AG04450 (cell line): ENCODE measurements around the gene ZDHHC11. TPM values are rescaled to one million over a fixed set of nuclear protein-coding genes. Genes with fewer than 3 reads are reported as not detected.

Experiments
- CTCF ChIA-PET: fragments of 300-600, 350-600 bp; formaldehyde crosslinking; extraction: SDS; loops from one replicate; lab custom pipeline; 2022; ENCODE audit warnings: antibody characterized with exemption, inconsistent platforms; lab: Charles Lee
- POLR2A ChIA-PET: fragments of 350-600 bp; formaldehyde crosslinking; extraction: SDS; loops from one replicate; lab custom pipeline; 2021; ENCODE audit warnings: antibody characterized with exemption, inconsistent platforms; lab: Yijun Ruan, JAX
- DNase-seq: peaks from one replicate; pipeline ENCODE4 v3.0.0-alpha.2; 2011; ENCODE audit warnings: low read depth, low spot score
- H3K27ac ChIP-seq: one replicate; pipeline ENCODE4 v1.5.1; 2012; ENCODE audit warnings: low read depth, low read length, control low read depth
- H3K27me3 ChIP-seq: one replicate; pipeline ENCODE4 v1.6.0; 2012; ENCODE audit warnings: low read length; ENCODE audit not compliant: control insufficient read depth, insufficient read depth
- H3K4me3 ChIP-seq: 2 replicates; pipeline ENCODE4 v1.5.1; 2011; ENCODE audit warnings: mild to moderate bottlenecking, low read depth, low read length, control low read depth
- H3K9me3 ChIP-seq: 2 replicates; pipeline ENCODE4 v1.5.1; 2012; ENCODE audit warnings: low read length; ENCODE audit not compliant: control insufficient read depth, insufficient read depth
- CTCF ChIP-seq: IDR thresholded peaks from 2 replicates; pipeline ENCODE4 v1.5.1; 2011; ENCODE audit warnings: low read depth, low read length, control low read depth, inconsistent platforms
- polyA plus RNA-seq: library from polyadenylated mRNA; depleted of rRNA; stranded (reverse); fragments of >200 nt; gene quantifications from 2 replicates; pipeline ENCODE4 v1.2.3, GENCODE V29; 2011

ZDHHC11 gene
- polyA plus RNA-seq, 1 experiment: 0.26 TPM

GRCh38 chr5:887947-888637, 37.3 kb upstream of the ZDHHC11 start:
- POLR2A ChIA-PET: no interaction called here
- no peak for DNase-seq

GRCh38 chr5:886716-887325, 36.0 kb upstream of the ZDHHC11 start:
- ChIA-PET POLR2A (no interaction called here), CTCF (no interaction called here)
- H3K4me3 ChIP-seq: no peak overlapping the region
- H3K27me3 ChIP-seq: no peaks in the 10 kb centered on the region
- TF ChIP-seq CTCF: no peak
- no peak for DNase-seq
- no peak overlapping the region for H3K27ac ChIP-seq
- peaks cover 13% of the 10 kb centered on the region; the same call in 1 of the 2 replicates for H3K9me3 ChIP-seq

More at GRCh38 chr5:887947-888637, 37.3 kb upstream of the ZDHHC11 start:
- H3K27ac ChIP-seq: no peak overlapping the region
- H3K27me3 ChIP-seq: no peaks in the 10 kb centered on the region
- CTCF ChIA-PET: no interaction called here
- no peak for TF ChIP-seq CTCF
- no peak overlapping the region for H3K4me3 ChIP-seq
- peaks cover 6% of the 10 kb centered on the region; the same call in 1 of the 2 replicates for H3K9me3 ChIP-seq

DNA sequence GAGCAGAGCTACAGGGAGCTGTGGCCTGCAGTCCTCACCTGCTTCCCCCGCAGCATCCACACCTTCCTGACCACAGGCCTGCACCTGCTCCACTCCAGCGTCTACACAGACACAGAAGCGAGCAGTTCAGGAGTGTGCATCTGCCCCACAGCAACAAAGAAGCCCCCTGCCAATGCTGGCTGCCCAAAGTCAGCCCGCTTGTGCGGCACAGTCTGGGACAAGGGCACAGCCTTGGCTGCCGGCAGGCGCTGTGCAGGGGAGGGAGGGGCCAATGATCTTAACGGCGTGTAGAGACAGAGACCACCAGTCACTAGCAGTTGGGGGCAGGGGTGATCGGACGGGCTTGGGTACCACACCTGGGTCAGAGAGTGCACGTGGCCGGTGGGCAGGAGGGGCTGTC, 35.2 kb upstream of the ZDHHC11 start:
- no peaks in the 10 kb centered on the region for H3K27me3 ChIP-seq

DNA sequence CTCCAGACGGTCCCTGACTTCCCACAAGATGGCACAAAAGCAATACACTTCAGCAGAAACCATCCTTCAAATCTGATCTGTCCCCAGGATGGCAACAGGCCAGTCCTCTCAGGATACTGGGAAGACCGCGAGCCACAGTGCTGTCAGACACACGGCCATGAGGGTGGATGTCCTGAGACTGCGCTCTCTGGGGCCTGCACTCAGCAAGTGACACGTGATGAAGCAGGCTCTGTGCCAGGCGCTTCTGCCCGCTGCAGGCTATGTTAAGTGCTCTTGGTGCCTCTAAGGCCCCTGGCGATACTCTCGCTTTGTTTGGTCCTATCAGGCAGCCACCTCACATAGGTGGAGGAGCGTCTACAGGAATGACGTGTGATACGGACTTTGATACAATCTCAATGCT, 34.7 kb upstream of the ZDHHC11 start:
- peaks cover 13% of the 10 kb centered on the region; the same call in 1 of the 2 replicates for H3K9me3 ChIP-seq
- H3K4me3 ChIP-seq: no peak overlapping the region
- CTCF ChIA-PET: no interaction called here
- POLR2A ChIA-PET: interaction anchor here (0.7 kb wide), 1 partner anchor 133 kb away, joined by 3 read pairs; no protein-coding TSS in a partner anchor
- no peak for DNase-seq
- no peak overlapping the region for H3K27ac ChIP-seq
- no peak for TF ChIP-seq CTCF
- no peaks in the 10 kb centered on the region for H3K27me3 ChIP-seq

More for the DNA sequence above, 35.2 kb upstream of the ZDHHC11 start:
- peaks cover 13% of the 10 kb centered on the region; the same call in 1 of the 2 replicates for H3K9me3 ChIP-seq
- no peak overlapping the region for H3K27ac ChIP-seq
- no peak overlapping the region for H3K4me3 ChIP-seq
- ChIA-PET POLR2A (no interaction called here), CTCF (no interaction called here)
- no peak for DNase-seq
- no peak for TF ChIP-seq CTCF

- Histone ChIP-seq H3K27ac (no peak overlapping the region), H3K9me3 (peaks cover 13% of the 10 kb centered on the region; the same call in 1 of the 2 replicates), H3K27me3 (no peaks in the 10 kb centered on the region), H3K4me3 (no peak overlapping the region)
- no peak for TF ChIP-seq CTCF
- DNase-seq: no peak
- ChIA-PET CTCF (no interaction called here), POLR2A (interaction anchor here (0.7 kb wide), 1 partner anchor 133 kb away, joined by 3 read pairs; no protein-coding TSS in a partner anchor)
Observed at GRCh38 chr5:885127-885442, 34.3 kb upstream of the ZDHHC11 start.
